Measurements from ENCODE around the gene MMP25. TPM values are rescaled to one million over a fixed set of nuclear protein-coding genes. Genes with fewer than 3 reads are reported as not detected.

Gene MMP25
- total RNA-seq, 1 experiment from 2014 or later: 0.95 TPM

- in situ Hi-C loops (cut with HindIII; ENCODE audit: low sequenced_read_pairs): no loop called here
- no peak for DNase-seq (ENCODE audit: low spot score)
Observed at GRCh38 chr16:3086596-3087242, 40.4 kb downstream of the MMP25 start.

- no peak for DNase-seq (ENCODE audit: low spot score)
- in situ Hi-C loops (cut with HindIII; ENCODE audit: low sequenced_read_pairs): no loop called here
Observed at GRCh38 chr16:3087243-3088235, 41.2 kb downstream of the MMP25 start.

GRCh38 chr16:3088450-3088849, 42.1 kb downstream of the MMP25 start:
- in situ Hi-C loops (cut with HindIII; ENCODE audit: low sequenced_read_pairs): no loop called here
- DNase-seq (ENCODE audit: low spot score): no peak

GRCh38 chr16:3088925-3089716, 42.8 kb downstream of the MMP25 start:
- DNase-seq (ENCODE audit: low spot score): no peak
- in situ Hi-C loops (cut with HindIII; ENCODE audit: low sequenced_read_pairs): no loop called here

- no peak for DNase-seq (ENCODE audit: low spot score)
- in situ Hi-C loops (cut with HindIII; ENCODE audit: low sequenced_read_pairs): no loop called here
Observed at GRCh38 chr16:3089717-3090592, 43.6 kb downstream of the MMP25 start.

- in situ Hi-C loops (cut with HindIII; ENCODE audit: low sequenced_read_pairs): no loop called here
- no peak for DNase-seq (ENCODE audit: low spot score)
Observed at GRCh38 chr16:3091551-3091950, 45.2 kb downstream of the MMP25 start.

GRCh38 chr16:3092501-3092941, 46.2 kb downstream of the MMP25 start:
- DNase-seq (ENCODE audit: low spot score): no peak
- in situ Hi-C loops (cut with HindIII; ENCODE audit: low sequenced_read_pairs): no loop called here

GRCh38 chr16:3094289-3095027, 48.1 kb downstream of the MMP25 start:
- peak; percentile 42 for DNase-seq (ENCODE audit: low spot score)

GRCh38 chr16:3095869-3096268, 49.5 kb downstream of the MMP25 start:
- DNase-seq (ENCODE audit: low spot score): no peak
- in situ Hi-C loops (cut with HindIII; ENCODE audit: low sequenced_read_pairs): no loop called here

More at GRCh38 chr16:3094289-3095027, 48.1 kb downstream of the MMP25 start:
- in situ Hi-C loops (cut with HindIII; ENCODE audit: low sequenced_read_pairs): no loop called here

GRCh38 chr16:3096362-3096761, 50.0 kb downstream of the MMP25 start:
- no peak for DNase-seq (ENCODE audit: low spot score)
- in situ Hi-C loops (cut with HindIII; ENCODE audit: low sequenced_read_pairs): no loop called here

- in situ Hi-C loops (cut with HindIII; ENCODE audit: low sequenced_read_pairs): no loop called here
Observed at GRCh38 chr16:3097266-3097665, 50.9 kb downstream of the MMP25 start.

GRCh38 chr16:3098459-3099394, 52.4 kb downstream of the MMP25 start, which contains the start of gene ZSCAN10:
TSS of gene ZSCAN10 (minus strand) at chr16:3099294. CDS start at chr16:3092937, 6,357 bp downstream.
- in situ Hi-C loops (cut with HindIII; ENCODE audit: low sequenced_read_pairs): no loop called here
- no peak for DNase-seq (ENCODE audit: low spot score)

More at GRCh38 chr16:3097266-3097665, 50.9 kb downstream of the MMP25 start:
- no peak for DNase-seq (ENCODE audit: low spot score)

- no peak for DNase-seq (ENCODE audit: low spot score)
- in situ Hi-C loops (cut with HindIII; ENCODE audit: low sequenced_read_pairs): no loop called here
Observed at GRCh38 chr16:3099395-3099731, 53.0 kb downstream of the MMP25 start.

- DNase-seq (ENCODE audit: low spot score): peak; percentile 65
- in situ Hi-C loops (cut with HindIII; ENCODE audit: low sequenced_read_pairs): no loop called here
Observed at GRCh38 chr16:3099732-3100499, 53.6 kb downstream of the MMP25 start.

- in situ Hi-C loops (cut with HindIII; ENCODE audit: low sequenced_read_pairs): no loop called here
- peak; percentile 37 for DNase-seq (ENCODE audit: low spot score)
Observed at GRCh38 chr16:3101018-3101840, 54.9 kb downstream of the MMP25 start.
